HFF-Myc (cell line): ENCODE measurements around the gene TSEN15.

Experiments used
- DNase-seq: peaks from one replicate; pipeline ENCODE4 v3.0.0-alpha.2; 2011; ENCODE audit warnings: low read depth; ENCODE audit errors: extremely low read depth
- H3K4me3 ChIP-seq: replicated peaks from 2 replicates; pipeline ENCODE4 v1.5.1; 2011; ENCODE audit warnings: low read depth, mild to moderate bottlenecking, control low read depth, low read length
- TF ChIP-seq, protein P1 (sequence below): IDR thresholded peaks from 2 replicates; pipeline ENCODE4 v1.5.1; 2012; ENCODE audit warnings: mild to moderate bottlenecking, low read depth, low read length, control low read depth; ENCODE audit errors: missing control alignments

Gene TSEN15

DNA sequence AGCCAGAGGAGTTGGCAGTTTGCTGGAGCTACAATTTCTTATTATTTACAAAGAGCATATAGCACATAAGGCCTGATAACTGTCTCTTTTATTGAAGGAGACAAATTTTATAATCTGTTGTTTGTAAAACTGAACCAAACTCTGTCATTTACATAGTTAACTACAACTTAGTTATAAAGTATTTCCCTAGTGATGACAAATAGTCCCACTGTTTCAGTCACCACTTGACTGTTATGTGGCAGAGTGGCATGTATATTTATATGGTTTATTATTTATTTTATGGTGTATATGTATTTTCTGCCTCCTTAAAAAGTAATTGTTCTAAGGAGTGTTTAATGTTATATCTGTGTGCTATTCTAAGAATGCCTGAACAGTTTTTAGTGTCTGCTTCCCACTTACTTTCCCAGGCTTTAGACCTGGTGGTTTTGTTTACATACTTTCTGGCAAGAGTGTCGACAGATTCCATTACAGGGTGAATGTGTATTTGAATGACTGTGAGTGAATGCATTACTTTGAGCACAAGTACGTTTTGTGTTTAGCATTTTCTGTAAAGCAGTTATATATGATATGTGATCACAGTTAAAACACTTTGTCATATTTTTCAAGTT, 10.0 kb downstream of the TSEN15 start:
- no peak overlapping the region for H3K4me3 ChIP-seq
- DNase-seq: no peak

DNA sequence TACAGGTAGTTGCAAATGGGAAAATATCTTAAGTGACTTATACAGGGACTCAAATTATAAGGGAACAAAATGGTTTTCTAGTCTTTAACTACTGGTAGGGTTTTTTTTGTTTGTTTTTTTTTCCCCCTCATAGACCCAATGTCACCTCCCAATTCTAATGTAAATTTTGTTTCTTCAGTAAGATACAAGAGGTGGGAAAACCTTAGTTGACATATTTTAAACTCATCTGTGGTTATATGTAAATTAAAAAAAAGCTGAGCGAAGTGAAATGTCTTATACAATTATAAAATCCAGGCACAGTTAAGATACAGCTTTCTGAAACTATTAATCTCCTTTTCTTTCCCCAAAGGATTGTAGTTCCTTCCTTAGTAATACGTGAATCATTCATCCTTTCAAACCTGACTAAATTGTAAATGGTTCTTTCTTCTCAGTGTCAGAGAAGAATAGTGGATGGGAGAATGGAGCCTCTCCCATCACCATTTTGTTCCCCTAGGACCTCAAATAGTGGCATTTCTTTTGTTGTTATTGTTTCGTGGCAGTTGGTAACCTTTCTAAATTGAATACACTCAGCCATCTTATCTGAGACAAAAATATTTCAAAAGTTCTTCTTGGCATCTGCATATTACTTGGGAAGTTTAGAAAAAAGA, 11.2 kb downstream of the TSEN15 start:
- TF ChIP-seq, protein P1, sequence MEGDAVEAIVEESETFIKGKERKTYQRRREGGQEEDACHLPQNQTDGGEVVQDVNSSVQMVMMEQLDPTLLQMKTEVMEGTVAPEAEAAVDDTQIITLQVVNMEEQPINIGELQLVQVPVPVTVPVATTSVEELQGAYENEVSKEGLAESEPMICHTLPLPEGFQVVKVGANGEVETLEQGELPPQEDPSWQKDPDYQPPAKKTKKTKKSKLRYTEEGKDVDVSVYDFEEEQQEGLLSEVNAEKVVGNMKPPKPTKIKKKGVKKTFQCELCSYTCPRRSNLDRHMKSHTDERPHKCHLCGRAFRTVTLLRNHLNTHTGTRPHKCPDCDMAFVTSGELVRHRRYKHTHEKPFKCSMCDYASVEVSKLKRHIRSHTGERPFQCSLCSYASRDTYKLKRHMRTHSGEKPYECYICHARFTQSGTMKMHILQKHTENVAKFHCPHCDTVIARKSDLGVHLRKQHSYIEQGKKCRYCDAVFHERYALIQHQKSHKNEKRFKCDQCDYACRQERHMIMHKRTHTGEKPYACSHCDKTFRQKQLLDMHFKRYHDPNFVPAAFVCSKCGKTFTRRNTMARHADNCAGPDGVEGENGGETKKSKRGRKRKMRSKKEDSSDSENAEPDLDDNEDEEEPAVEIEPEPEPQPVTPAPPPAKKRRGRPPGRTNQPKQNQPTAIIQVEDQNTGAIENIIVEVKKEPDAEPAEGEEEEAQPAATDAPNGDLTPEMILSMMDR: no peak
- DNase-seq: no peak
- no peak overlapping the region for H3K4me3 ChIP-seq

More for the DNA sequence above, 10.0 kb downstream of the TSEN15 start:
- TF ChIP-seq, protein P1: no peak

DNA sequence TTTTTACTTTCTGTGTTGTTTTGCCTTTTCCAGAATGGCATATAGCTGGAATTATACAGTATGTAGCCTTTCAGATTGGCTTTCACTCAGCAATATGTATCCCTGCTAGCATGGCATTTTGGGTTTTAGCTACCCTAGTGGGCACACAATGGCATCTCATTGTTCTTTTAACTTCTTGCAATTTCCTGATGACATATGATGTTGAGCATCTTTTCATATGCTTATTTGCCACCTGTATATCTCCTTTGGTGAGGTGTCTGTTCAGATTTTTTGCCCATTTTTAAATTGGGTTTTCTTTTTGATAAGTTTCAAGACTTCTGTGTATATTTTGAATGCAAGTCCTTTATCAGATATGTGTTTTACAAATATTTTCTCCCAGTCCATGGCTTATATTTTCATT, 14.0 kb downstream of the TSEN15 start:
- TF ChIP-seq, protein P1: no peak
- no peak overlapping the region for H3K4me3 ChIP-seq
- DNase-seq: no peak

DNA sequence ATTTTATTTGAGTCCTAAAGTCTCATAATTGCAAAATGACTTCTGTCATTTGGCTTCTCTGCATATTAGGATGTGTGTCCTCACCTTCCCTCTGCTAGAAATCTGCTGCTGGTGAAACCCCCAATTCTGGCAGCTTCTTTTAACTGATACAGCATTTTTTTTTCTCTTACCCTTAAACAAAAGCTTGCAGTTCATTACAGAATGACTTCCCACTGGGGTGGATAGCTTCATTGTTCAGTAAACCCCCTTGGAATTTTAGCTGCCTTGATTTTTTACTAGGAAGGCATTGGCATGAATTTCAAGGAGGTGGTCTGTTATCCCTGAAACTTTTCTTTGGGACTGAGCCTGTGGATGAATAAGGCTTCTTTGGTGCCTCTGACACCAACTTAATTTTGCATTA, 16.8 kb downstream of the TSEN15 start:
- TF ChIP-seq, protein P1: no peak
- DNase-seq: no peak
- no peak overlapping the region for H3K4me3 ChIP-seq

DNA sequence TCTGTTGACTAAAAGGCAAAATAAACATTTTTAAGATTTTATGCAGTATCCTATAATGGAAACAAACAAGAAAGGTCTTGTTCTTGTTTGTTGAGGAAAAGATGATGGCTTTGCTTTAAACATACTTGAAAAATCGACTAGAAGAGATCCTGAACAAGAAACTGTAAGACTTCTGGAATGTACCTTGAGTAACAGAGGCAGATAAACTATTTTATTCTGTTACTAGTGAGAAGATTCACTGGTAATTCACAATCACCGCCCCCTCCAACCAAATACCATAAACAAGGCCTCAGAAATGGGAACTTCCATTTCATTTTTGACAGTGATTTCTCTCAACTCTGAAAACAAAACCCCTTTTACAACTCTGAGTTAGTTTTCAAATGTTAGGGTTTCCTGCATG, 18.1 kb downstream of the TSEN15 start:
- H3K4me3 ChIP-seq: no peak overlapping the region
- no peak for DNase-seq
- TF ChIP-seq, protein P1: no peak

DNA sequence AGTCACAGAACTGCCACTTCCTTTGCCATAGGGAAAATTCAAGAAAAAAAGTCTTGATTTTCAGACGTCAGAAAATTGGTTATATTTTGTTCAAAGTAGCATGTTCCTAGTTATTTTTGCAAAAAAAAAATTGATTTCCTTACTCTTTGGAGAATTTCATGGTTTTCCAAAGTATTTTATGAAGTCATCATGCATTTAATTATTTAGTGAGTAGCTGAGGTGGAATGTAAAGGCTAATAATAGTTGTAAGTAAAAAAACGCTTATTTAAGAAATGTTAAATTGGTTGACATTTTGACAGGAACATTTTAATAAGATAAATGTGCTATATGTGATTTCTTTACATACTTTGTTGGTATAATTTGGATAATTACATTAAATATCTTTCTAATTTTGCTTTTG, 20.8 kb downstream of the TSEN15 start:
- TF ChIP-seq, protein P1: no peak
- no peak overlapping the region for H3K4me3 ChIP-seq
- no peak for DNase-seq
